ENCODE results near the gene RASSF10.
A peak's percentile ranks its signal among the peaks of the same experiment; 100 is the strongest.

The RASSF10 gene

GRCh38 chr11:12991426-12991825, 17.7 kb upstream of the RASSF10 start:
- DNase-seq = no peak

GRCh38 chr11:12993626-12994025, 15.5 kb upstream of the RASSF10 start:
- DNase-seq = no peak
- intact Hi-C loops (cut with DNase I) = no loop called here

More at GRCh38 chr11:12991426-12991825, 17.7 kb upstream of the RASSF10 start:
- intact Hi-C loops (cut with DNase I) = no loop called here

- intact Hi-C loops (cut with DNase I) = no loop called here
- no peak for DNase-seq
Measured at GRCh38 chr11:12994476-12994875, 14.6 kb upstream of the RASSF10 start.

- DNase-seq = no peak
- intact Hi-C loops (cut with DNase I) = no loop called here
Measured at GRCh38 chr11:12995188-12995587, 13.9 kb upstream of the RASSF10 start.

GRCh38 chr11:12995823-12996222, 13.3 kb upstream of the RASSF10 start:
- DNase-seq = no peak
- intact Hi-C loops (cut with DNase I) = no loop called here

- intact Hi-C loops (cut with DNase I) = no loop called here
- DNase-seq = no peak
Measured at GRCh38 chr11:12997168-12997567, 11.9 kb upstream of the RASSF10 start.

- DNase-seq = no peak
- intact Hi-C loops (cut with DNase I) = no loop called here
Measured at GRCh38 chr11:12998336-12998735, 10.8 kb upstream of the RASSF10 start.

- DNase-seq = no peak
- intact Hi-C loops (cut with DNase I) = no loop called here
Measured at GRCh38 chr11:12999597-12999996, 9.5 kb upstream of the RASSF10 start.

GRCh38 chr11:13000116-13000515, 9.0 kb upstream of the RASSF10 start:
- DNase-seq = no peak
- intact Hi-C loops (cut with DNase I) = no loop called here

- intact Hi-C loops (cut with DNase I) = no loop called here
- DNase-seq = no peak
Measured at GRCh38 chr11:13000721-13001120, 8.4 kb upstream of the RASSF10 start.

GRCh38 chr11:13003736-13004493, 5.2 kb upstream of the RASSF10 start:
- DNase-seq = no peak
- intact Hi-C loops (cut with DNase I) = no loop called here

- DNase-seq = no peak
- intact Hi-C loops (cut with DNase I) = no loop called here
Measured at GRCh38 chr11:13007182-13008060, 1.7 kb upstream of the RASSF10 start.

GRCh38 chr11:13008061-13008435, 1.1 kb upstream of the RASSF10 start:
- DNase-seq = no peak
- intact Hi-C loops (cut with DNase I) = no loop called here

GRCh38 chr11:13009476-13009920, 382 bp downstream of the RASSF10 start:
- intact Hi-C loops (cut with DNase I) = no loop called here
- peak in 1 of 10 donors; percentile 82 for DNase-seq

- intact Hi-C loops (cut with DNase I) = no loop called here
- DNase-seq = no peak
Measured at GRCh38 chr11:13009921-13010748, 1.0 kb downstream of the RASSF10 start.

- DNase-seq = peak in 1 of 10 donors; percentile 72
- intact Hi-C loops (cut with DNase I) = no loop called here
Measured at GRCh38 chr11:13010749-13011465, 1.8 kb downstream of the RASSF10 start.

GRCh38 chr11:13011466-13012055, 2.4 kb downstream of the RASSF10 start:
- intact Hi-C loops (cut with DNase I) = no loop called here

GRCh38 chr11:13012056-13012661, 3.0 kb downstream of the RASSF10 start:
- intact Hi-C loops (cut with DNase I) = no loop called here
- no peak for DNase-seq

More at GRCh38 chr11:13011466-13012055, 2.4 kb downstream of the RASSF10 start:
- no peak for DNase-seq

- intact Hi-C loops (cut with DNase I) = no loop called here
- DNase-seq = no peak
Measured at GRCh38 chr11:13013054-13013488, 4.0 kb downstream of the RASSF10 start.

Data from posterior cingulate gyrus (tissue), 11 donors.